Measurements from ENCODE around the gene TEX53.

GRCh38 chr9:114687034-114687433, 29.4 kb upstream of the TEX53 start:
- TF ChIP-seq, protein P1, sequence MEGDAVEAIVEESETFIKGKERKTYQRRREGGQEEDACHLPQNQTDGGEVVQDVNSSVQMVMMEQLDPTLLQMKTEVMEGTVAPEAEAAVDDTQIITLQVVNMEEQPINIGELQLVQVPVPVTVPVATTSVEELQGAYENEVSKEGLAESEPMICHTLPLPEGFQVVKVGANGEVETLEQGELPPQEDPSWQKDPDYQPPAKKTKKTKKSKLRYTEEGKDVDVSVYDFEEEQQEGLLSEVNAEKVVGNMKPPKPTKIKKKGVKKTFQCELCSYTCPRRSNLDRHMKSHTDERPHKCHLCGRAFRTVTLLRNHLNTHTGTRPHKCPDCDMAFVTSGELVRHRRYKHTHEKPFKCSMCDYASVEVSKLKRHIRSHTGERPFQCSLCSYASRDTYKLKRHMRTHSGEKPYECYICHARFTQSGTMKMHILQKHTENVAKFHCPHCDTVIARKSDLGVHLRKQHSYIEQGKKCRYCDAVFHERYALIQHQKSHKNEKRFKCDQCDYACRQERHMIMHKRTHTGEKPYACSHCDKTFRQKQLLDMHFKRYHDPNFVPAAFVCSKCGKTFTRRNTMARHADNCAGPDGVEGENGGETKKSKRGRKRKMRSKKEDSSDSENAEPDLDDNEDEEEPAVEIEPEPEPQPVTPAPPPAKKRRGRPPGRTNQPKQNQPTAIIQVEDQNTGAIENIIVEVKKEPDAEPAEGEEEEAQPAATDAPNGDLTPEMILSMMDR (conservative IDR thresholded peaks at IDR 0.05; ENCODE audit: low read length), result no peak
- TF ChIP-seq EZH2phosphoT487 (IDR thresholded peaks at IDR 0.05; ENCODE audit: borderline replicate concordance, low read depth, low read length), result no peak

All from OCI-LY7 (cell line).